Uterus (tissue), 4 donors: ENCODE results near the gene PAQR3. TPM values are rescaled to one million over a fixed set of nuclear protein-coding genes. Genes with fewer than 3 reads are reported as not detected.

Experiments
- DNase-seq, 2 donors: peaks; one replicate each; pipeline ENCODE4 v3.0.0-alpha.2; 2019 to 2020
- H3K27ac ChIP-seq, 2 donors: fragments of 200-600 bp; sonication (generic); 1 replicate in 1 of 2; 2 replicates in 1 of 2; pipeline ENCODE4 v1.5.1; 2016 to 2018
- H3K27me3 ChIP-seq, 2 donors: fragments of 200-600 bp; sonication (generic); one replicate each; pipeline ENCODE4 v1.5.1; 2018 to 2019; ENCODE audit warnings: control low read depth in 1 of 2
- H3K36me3 ChIP-seq, 2 donors: fragments of 200-600 bp; sonication (generic); one replicate each; pipeline ENCODE4 v1.5.1; 2019; ENCODE audit warnings: control low read depth in 1 of 2
- H3K4me1 ChIP-seq, 2 donors: fragments of 200-600 bp; sonication (generic); one replicate each; pipeline ENCODE4 v1.5.1; 2018 to 2019; ENCODE audit warnings: control low read depth in 1 of 2
- H3K4me3 ChIP-seq, 2 donors: fragments of 200-600 bp; sonication (generic); 1 replicate in 1 of 2; 2 replicates in 1 of 2; pipeline ENCODE4 v1.5.1; 2018 to 2019; ENCODE audit warnings: mild to moderate bottlenecking in 1 of 2
- H3K9me3 ChIP-seq, 2 donors: fragments of 200-600 bp; sonication (generic); one replicate each; pipeline ENCODE4 v1.5.1; 2019; ENCODE audit warnings: control low read depth in 1 of 2
- CTCF ChIP-seq, 4 experiments: fragments of 200-600 bp in 2 of 4; fragments of 450-650 bp in 2 of 4; sonication (generic) in 2 of 4; IDR thresholded peaks; one replicate each; pipeline ENCODE4 v1.5.1; 2016 to 2019; ENCODE audit warnings: antibody characterized with exemption in 4 of 4, mild to moderate bottlenecking in 2 of 4, moderate library complexity in 1 of 4
- POLR2A ChIP-seq, 2 donors: fragments of 450-650 bp; IDR thresholded peaks; one replicate each; pipeline ENCODE4 v1.6.1; 2016; ENCODE audit warnings: antibody characterized with exemption in 2 of 2, mild to moderate bottlenecking in 1 of 2, moderate library complexity in 1 of 2
- intact Hi-C: fragments of 100-400 bp; cut with DNase I; formaldehyde crosslinking; loops from one replicate; pipeline ENCODE4 v1.15.1; 2023; ENCODE audit warnings: low total_unique reads
- total RNA-seq, 4 donors: library from RNA; depleted of rRNA in 3 of 4; stranded (reverse); fragments of >200 nt in 3 of 4; gene quantifications; one replicate each; pipeline versions ENCODE4 v1.1.0 to v1.2.4, GENCODE V29; 2014 to 2023
- donor health status: DM: yes; HTN: yes; CAD: no.

PAQR3 gene
- 10 to 100 TPM in 3 of 4 donors, 1 to 10 TPM in 1; 4.1 to 23.2 (median 19.5) TPM for total RNA-seq

- peak within 1 kb of the TSS; percentile 47 to 67 for H3K4me3 ChIP-seq
- H3K36me3 ChIP-seq = no peaks in the 10 kb centered on the region
- no peaks in the 10 kb centered on the region for H3K9me3 ChIP-seq
- no peaks in the 10 kb centered on the region for H3K27me3 ChIP-seq
- TF ChIP-seq CTCF (IDR thresholded peaks at IDR 0.05) (no peak), POLR2A (IDR thresholded peaks at IDR 0.05) (peak; percentile 89 to 96)
- intact Hi-C loops = no loop called here
- peak; percentile 76 to 85 for DNase-seq
- H3K4me1 ChIP-seq = no peaks in the 10 kb centered on the region
- peak within 1 kb of the TSS; percentile 65 to 76 for H3K27ac ChIP-seq
These were observed at the start of gene PAQR3 for GRCh38 chr4:78938868-78939666. PAQR3 (minus strand) TSS chr4:78939438; CDS start chr4:78939224, 214 bp downstream.

GRCh38 chr4:78987683-78988082 lies 48.4 kb upstream of the PAQR3 start:
- TF ChIP-seq CTCF (IDR thresholded peaks at IDR 0.05) (no peak), POLR2A (IDR thresholded peaks at IDR 0.05) (no peak)
- intact Hi-C loops = no loop called here
- Histone ChIP-seq H3K27me3 (no peaks in the 10 kb centered on the region), H3K36me3 (no peaks in the 10 kb centered on the region), H3K4me1 (no peaks in the 10 kb centered on the region), H3K9me3 (no peaks in the 10 kb centered on the region), H3K4me3 (no peak overlapping the region), H3K27ac (no peak overlapping the region)
- no peak for DNase-seq

- no peaks in the 10 kb centered on the region for H3K4me1 ChIP-seq
- no peak for DNase-seq
- H3K27ac ChIP-seq = no peak overlapping the region
- intact Hi-C loops = no loop called here
- no peaks in the 10 kb centered on the region for H3K9me3 ChIP-seq
- no peak for TF ChIP-seq CTCF (IDR thresholded peaks at IDR 0.05)
- no peak for TF ChIP-seq POLR2A (IDR thresholded peaks at IDR 0.05)
- no peaks in the 10 kb centered on the region for H3K36me3 ChIP-seq
- no peaks in the 10 kb centered on the region for H3K27me3 ChIP-seq
- no peak overlapping the region for H3K4me3 ChIP-seq
These were observed 45.4 kb upstream of the PAQR3 start for GRCh38 chr4:78984593-78984992.

- no peaks in the 10 kb centered on the region for H3K27me3 ChIP-seq
- intact Hi-C loops = no loop called here
- no peaks in the 10 kb centered on the region for H3K4me1 ChIP-seq
- TF ChIP-seq CTCF (IDR thresholded peaks at IDR 0.05) (no peak), POLR2A (IDR thresholded peaks at IDR 0.05) (no peak)
- H3K27ac ChIP-seq = no peak overlapping the region
- no peaks in the 10 kb centered on the region for H3K9me3 ChIP-seq
- no peak for DNase-seq
- no peak overlapping the region for H3K4me3 ChIP-seq
- H3K36me3 ChIP-seq = no peaks in the 10 kb centered on the region
These were observed 36.6 kb upstream of the PAQR3 start for GRCh38 chr4:78975865-78976264.

- DNase-seq = no peak
- Histone ChIP-seq H3K27me3 (no peaks in the 10 kb centered on the region), H3K36me3 (no peaks in the 10 kb centered on the region), H3K9me3 (no peaks in the 10 kb centered on the region), H3K27ac (peak overlapping the region; percentile 71 to 88), H3K4me3 (peak overlapping the region in 1 of 2 donors; percentile 13), H3K4me1 (no peaks in the 10 kb centered on the region)
- TF ChIP-seq POLR2A (IDR thresholded peaks at IDR 0.05) = no peak
- TF ChIP-seq CTCF (IDR thresholded peaks at IDR 0.05) = no peak
- intact Hi-C loops = no loop called here
These were observed 32.5 kb upstream of the PAQR3 start for GRCh38 chr4:78971776-78972175.
